ENCODE data around the gene FHOD3.

DNA sequence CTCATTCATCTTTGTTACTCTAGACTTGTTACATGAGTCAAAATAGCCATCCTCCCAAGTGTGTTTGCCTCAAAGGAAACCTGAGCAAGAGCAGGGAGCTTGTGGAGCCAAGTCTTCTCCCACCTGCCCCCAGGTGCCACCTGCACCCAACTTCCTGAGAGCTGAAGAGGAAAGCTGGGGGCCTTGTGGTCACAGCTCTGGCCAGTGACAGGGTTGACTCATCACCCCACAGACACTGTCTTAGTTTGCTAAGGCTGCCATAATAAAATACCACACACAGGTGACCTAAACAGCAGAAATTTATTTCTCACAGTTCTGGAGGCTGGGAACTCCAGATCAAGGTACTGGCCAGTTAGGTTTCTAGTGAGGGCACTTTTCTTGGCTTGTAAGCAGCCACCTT is 431.7 kb downstream of the FHOD3 start:
- TF ChIP-seq POLR2A (IDR thresholded peaks at IDR 0.05; ENCODE audit: low read length) (no peak), GATA1 (IDR thresholded peaks at IDR 0.05; ENCODE audit: low read depth, low read length) (no peak)
